Hematopoietic multipotent progenitor cell treated with erythropoietin and hydrocortisone succinate and interleukin-3 and kit ligand, for 4 days (in vitro differentiated cells): ENCODE results near the gene PKD2L2.
A peak's percentile ranks its signal among the peaks of the same experiment; 100 is the strongest.
"Not testable (repeated sequence)": the region's sequence is repeated elsewhere in the genome, so short reads cannot be mapped to it uniquely, and the experiment has no call there.

Source experiments
- DNase-seq: peaks from one replicate; pipeline ENCODE4 v3.0.0-alpha.2; 2015

The PKD2L2 gene

DNA sequence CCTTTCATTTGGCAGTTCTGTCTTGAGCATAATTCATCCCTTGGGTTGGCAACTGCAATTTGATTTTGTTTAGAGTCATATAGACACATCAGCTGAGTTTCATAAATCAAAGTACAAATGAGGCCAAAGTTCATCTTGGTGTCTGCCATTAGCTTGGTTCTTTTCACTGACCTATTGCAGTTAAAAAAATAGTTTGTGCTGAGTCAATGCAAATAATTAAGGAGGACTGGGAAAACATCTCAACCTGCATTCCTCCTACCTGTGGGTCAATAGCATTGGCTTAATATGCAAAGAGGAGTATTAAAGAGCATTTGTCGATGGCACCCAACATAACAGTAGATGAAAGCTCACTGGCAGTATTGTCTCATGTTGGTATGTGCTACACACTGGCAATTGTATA, 1.6 kb downstream of the PKD2L2 start:
- no peak for DNase-seq

DNA sequence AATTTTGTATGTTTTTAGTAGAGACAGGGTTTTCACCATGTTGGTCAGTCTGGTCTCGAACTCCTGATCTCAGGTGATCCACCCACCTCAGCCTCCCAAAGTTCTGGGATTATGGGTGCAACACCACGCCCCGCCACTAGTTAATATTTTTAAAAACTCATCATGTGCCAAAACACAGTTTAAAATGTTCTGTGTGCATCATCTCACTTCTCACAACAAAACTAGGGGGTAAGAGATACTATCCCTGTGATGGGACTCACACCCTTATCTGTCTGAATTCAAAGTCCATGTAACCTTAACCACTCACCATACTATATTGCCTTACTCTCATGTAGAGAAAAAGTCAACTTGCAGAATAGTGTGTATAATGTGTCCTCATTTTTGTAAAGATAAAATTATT, 2.6 kb downstream of the PKD2L2 start:
- peak; percentile 16 for DNase-seq

DNA sequence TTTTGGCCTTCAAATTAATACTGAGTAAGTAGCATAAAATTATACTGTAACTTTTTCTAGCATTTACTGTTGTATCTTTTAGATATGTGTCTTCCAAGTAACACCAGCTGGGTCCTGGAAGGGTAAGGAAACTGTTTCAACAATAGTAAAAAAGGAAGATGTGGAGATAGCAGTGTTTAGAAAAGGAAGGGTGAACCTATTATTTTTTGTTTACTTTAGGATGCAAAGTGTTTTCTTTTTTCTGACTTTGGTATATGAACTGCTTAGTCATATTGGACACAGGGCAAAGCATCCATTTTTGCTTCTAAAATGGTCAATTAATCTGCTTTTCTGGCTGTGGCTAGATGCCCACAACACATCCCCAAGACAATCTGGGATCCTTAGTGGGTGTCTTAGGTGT, 5.3 kb downstream of the PKD2L2 start:
- DNase-seq = no peak

GRCh38 chr5:137896560-137896959, 7.3 kb downstream of the PKD2L2 start:
- DNase-seq = no peak

DNA sequence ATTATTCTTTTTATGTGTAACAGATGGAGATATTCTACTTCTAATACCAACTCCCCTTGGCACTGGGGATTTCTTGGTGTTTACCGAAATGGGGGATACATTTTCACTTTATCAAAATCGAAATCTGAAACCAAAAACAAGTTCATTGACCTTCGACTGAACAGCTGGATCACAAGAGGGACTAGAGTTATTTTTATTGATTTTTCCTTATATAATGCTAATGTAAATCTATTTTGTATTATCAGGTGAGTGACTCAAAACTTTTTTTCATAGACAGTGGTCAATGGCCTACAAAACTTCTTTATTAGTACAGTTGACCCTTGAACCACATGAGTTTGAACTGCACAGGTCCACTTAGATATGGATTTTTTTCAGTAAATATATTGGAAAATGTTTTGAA, 10.2 kb downstream of the PKD2L2 start:
- DNase-seq = no peak

GRCh38 chr5:137901011-137901817, 12.0 kb downstream of the PKD2L2 start:
- DNase-seq = peak; percentile 44

GRCh38 chr5:137902408-137903133, 13.3 kb downstream of the PKD2L2 start:
- DNase-seq = no peak

DNA sequence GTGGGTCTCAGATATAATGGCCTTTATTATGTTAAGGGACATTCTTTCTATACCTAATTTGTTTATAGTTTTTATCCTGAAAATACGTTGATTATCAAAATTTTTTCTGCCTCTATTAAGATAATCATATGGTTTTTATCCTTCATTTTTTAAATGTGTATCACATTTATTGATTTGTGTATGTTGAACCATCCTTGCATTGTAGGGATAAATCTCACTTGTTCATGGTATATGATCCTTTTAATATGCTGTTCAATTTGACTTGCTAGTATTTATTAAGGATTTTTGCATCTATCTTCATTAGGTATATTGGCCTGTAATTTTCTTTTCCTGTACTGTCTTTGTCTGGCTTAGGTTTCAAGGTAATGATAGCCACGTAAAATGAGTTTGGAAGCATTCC, 25.5 kb downstream of the PKD2L2 start:
- DNase-seq = no peak

DNA sequence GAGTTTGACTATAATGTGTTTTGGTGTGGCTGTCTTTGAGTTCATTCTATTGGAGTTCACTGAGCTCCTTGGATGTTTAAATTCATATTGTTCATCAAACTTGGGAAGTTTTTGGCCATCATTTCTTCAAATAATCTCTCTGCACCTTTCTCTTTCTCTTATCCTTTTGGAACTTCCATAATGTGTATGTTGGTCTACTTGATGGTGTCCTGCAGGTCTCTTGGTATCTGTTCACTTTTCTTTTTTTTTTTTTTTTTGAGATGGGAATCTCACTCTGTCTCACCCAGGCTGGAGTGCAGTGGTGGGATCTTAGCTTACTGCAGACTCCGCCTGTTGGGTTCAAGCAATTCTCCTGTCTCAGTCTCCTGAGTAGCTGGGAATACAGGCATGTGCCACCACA, 27.7 kb downstream of the PKD2L2 start:
- DNase-seq = no peak

DNA sequence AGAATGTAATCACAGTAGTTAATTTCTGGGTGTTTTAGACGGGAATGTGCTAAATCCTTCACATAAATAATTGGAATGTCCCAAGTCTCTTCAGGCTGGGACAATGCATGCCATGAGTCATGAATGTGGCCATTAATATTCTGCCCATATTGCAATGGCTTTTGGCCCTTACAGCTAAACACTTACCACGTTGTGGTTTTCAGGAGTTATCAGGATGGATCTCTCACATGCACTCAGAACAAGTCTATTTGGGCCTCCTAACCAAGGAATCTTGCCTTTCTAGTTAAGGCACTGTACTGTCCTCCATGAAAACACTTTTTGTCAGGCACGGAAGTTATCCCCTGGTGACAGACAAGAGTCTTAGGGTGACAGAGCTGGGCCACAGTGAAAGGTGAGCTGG, 32.7 kb downstream of the PKD2L2 start:
- peak; percentile 45 for DNase-seq

- DNase-seq = peak; percentile 11
Observed at GRCh38 chr5:137923856-137924255, 34.6 kb downstream of the PKD2L2 start.

GRCh38 chr5:137932800-137933199, 43.5 kb downstream of the PKD2L2 start:
- no peak for DNase-seq

DNA sequence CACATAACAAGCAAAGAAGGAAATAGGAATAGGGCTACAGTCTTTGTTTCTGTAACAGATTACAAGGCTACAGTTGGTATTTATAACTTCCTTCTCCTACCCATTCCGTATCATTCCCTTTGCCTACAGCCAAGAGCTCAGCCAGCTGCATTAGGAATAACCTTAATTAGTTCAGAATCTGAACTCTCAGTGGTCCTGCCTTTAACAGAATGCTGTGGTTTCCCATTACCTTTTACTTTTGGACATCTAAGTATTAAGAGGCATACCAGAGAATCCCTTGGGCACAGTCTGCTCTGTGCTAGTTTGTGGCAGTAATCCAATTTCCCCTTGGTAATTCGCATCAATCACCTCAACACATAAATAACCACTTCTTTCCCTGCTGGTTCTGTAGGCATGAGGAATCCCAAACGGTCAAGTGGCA, 44.2 kb downstream of the PKD2L2 start:
- no peak for DNase-seq

DNA sequence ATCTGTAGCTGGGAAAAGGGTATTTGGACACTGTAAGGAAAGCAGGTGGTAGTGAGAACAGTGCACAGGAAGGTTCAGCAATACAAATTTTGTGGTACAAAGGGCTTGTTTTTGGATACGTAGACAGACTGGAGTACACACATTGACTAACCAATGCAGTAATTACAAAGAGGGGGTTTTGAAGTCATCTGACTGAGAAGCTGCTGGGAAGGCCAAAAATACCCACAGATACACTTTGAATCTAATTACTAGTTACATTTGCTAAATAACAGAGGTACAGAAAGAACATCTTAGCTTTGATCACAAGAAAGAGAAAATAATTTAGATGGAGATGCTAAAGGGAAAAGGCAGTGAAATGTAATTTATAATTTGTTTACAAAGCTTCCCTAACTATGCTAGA, 45.9 kb downstream of the PKD2L2 start:
- DNase-seq = no peak

DNA sequence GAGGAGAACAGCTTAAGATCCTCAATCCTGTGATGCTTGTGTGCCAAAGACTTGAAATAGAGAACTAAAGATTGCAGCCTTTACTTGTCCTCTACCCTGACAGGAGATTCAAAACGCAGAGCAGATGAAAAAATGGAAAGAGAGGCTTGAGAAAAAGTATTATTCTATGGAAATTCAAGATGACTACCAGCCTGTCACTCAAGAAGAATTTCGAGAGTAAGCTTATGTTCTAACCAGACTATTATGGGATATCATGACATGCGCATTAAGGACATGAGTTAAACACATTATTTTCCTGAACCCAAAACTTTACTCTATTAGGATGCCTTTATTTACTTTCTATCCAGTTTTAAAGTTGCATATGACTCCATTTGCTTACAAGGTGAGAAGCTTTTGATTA, 46.4 kb downstream of the PKD2L2 start:
- DNase-seq = peak; percentile 6

DNA sequence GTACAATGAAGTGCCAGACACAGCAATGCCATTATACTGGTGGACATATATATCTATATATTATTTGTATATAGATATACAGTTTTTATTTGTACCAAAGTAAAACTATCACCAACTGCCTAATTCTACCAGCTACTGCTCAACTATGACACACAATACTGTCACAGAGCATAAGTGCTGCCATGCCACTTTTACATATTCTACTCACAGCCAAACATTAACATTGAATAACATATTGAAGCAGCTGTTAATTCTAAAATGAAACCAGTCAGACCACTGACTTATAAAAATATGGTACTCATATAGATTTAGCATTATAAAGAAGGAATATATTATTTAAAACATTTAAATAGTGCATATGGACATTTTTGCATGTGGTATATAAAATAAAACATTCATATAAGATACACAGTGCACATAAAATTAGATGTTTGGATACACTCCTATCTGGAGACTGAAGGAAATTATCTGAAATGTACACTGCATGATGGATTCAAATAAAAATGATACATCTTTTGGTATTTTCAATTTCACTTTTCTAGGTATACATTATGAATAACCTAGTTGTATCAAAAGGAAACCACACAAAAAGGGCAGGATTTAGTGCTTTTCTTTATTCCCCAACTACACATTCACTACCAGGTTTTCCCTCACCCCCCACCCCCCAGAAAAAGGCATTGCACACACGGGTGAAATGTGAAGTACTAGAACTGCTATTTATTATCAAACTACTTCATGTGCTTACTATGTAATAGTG, 48.9 kb downstream of the PKD2L2 start:
- no peak for DNase-seq

DNA sequence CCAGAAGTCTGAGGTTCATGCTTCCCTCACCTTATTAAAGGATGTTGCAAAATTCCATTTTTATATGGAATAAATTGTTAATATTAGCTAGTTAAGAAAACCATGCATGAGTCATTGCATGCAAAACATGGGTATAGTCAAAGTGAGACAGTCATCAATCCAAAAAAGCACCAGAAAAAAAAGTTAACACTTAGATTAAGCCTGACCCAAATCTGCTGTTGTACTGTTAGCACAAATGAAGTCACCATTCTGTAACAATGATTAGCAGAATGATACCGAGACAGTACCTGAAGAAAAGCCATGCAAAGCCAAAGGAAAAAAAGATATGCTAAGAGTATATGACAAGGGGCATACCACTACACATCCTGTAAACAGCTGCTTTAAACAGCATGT, 49.5 kb downstream of the PKD2L2 start:
- no peak for DNase-seq

DNA sequence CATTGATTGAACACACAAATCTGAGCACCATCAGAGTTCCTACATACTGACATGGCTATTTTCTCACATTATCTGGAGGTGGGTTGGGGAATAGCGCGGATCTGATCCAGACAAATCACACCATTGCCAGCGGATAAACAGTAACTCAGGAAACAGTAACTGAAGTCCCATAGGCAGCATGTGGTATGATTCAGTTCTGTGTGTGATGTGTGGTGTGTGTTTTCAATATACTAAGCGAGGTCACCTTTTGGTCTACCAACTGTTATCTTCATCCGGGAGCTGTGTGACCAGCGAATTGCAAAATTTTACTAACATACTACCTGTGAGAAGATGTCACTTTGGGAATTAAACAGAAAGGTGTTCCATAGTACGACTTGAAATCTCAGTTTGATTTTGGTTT, 50.1 kb downstream of the PKD2L2 start:
- DNase-seq = no peak

GRCh38 chr5:137944280-137944679, 55.0 kb downstream of the PKD2L2 start:
- DNase-seq = not testable (repeated sequence)

- DNase-seq = no peak
Observed at GRCh38 chr5:137945825-137946224, 56.6 kb downstream of the PKD2L2 start.

- DNase-seq = no peak
Observed at GRCh38 chr5:137954131-137954879, 65.0 kb downstream of the PKD2L2 start.

- DNase-seq = no peak
Observed at GRCh38 chr5:137957948-137958347, 68.7 kb downstream of the PKD2L2 start.

DNA sequence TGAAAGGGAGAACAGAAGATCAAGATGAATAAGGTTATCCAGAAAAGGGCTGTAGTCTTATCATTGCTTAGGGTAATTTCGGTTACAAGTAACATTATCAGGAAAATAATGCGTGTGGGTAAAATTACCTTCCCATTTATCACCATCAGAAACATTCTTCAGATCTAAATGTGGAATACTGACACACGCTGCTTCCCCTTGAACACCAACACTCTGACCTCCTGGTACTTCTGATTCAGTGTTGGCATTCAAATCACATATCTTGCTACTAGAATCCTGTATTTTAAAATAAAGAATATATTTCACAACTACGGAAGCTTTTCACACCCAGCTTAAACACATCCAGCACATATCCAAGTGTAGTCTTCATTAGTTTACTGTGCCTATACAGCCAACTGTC, 70.2 kb downstream of the PKD2L2 start:
- DNase-seq = no peak
